Fibroblast of pulmonary artery (primary cell): ENCODE results near the gene FOXP1.

Experiments used
- DNase-seq: peaks from one replicate; pipeline ENCODE4 v3.0.0-alpha.2; 2010; ENCODE audit warnings: low read depth
- H3K4me3 ChIP-seq: replicated peaks from 2 replicates; pipeline ENCODE4 v1.5.1; 2011; ENCODE audit warnings: low read depth, mild to moderate bottlenecking, control low read depth, low read length, moderate library complexity
- CTCF ChIP-seq: IDR thresholded peaks from 2 replicates; pipeline ENCODE4 v1.5.1; 2011; ENCODE audit warnings: mild to moderate bottlenecking, control low read depth, low read length, inconsistent platforms; ENCODE audit errors: missing control alignments

The FOXP1 gene

GRCh38 chr3:70972855-70973254 lies 610.7 kb downstream of the FOXP1 start:
- no peak overlapping the region for H3K4me3 ChIP-seq
- no peak for TF ChIP-seq CTCF
- no peak for DNase-seq

- no peak for TF ChIP-seq CTCF
- no peak overlapping the region for H3K4me3 ChIP-seq
- DNase-seq, result no peak
Measured at GRCh38 chr3:70970952-70971351, 612.6 kb downstream of the FOXP1 start.

GRCh38 chr3:70970171-70970570 lies 613.4 kb downstream of the FOXP1 start:
- no peak for TF ChIP-seq CTCF
- no peak overlapping the region for H3K4me3 ChIP-seq
- no peak for DNase-seq

- no peak for DNase-seq
- no peak for TF ChIP-seq CTCF
- no peak overlapping the region for H3K4me3 ChIP-seq
Measured at GRCh38 chr3:70963431-70964275, 619.9 kb downstream of the FOXP1 start.

GRCh38 chr3:70959506-70960291 lies 623.8 kb downstream of the FOXP1 start:
- H3K4me3 ChIP-seq, result no peak overlapping the region
- DNase-seq, result no peak
- no peak for TF ChIP-seq CTCF

GRCh38 chr3:70952033-70952747 lies 631.3 kb downstream of the FOXP1 start:
- no peak for TF ChIP-seq CTCF
- DNase-seq, result no peak
- H3K4me3 ChIP-seq, result no peak overlapping the region
